HCT116 (cell line): ENCODE data around the gene PGLYRP4.

Experiments used
- CEBPB ChIP-seq: IDR thresholded peaks from 2 replicates; pipeline ENCODE4 v1.6.1; 2012; ENCODE audit warnings: low read depth
- EZH2 ChIP-seq: fragments of 200-600 bp; sonication (generic); IDR thresholded peaks from 2 replicates; pipeline ENCODE4 v1.6.1; 2017; ENCODE audit warnings: antibody characterized with exemption, mixed run types
- JUND ChIP-seq: IDR thresholded peaks from 2 replicates; pipeline ENCODE4 v1.6.1; 2012
- POLR2A ChIP-seq: IDR thresholded peaks from 2 replicates; pipeline ENCODE4 v1.7.0; 2011; ENCODE audit warnings: borderline replicate concordance; ENCODE audit not compliant: insufficient read depth, insufficient read length; ENCODE audit errors: extremely low read depth
- POLR2AphosphoS5 ChIP-seq: IDR thresholded peaks from 2 replicates; pipeline ENCODE4 v1.6.1; 2011; ENCODE audit warnings: mild to moderate bottlenecking, low read depth, low read length, moderate library complexity
- RAD21 ChIP-seq: IDR thresholded peaks from 2 replicates; pipeline ENCODE4 v1.6.1; 2012; ENCODE audit warnings: low read depth, mild to moderate bottlenecking
- SIN3A ChIP-seq: IDR thresholded peaks from 2 replicates; pipeline ENCODE4 v1.6.1; 2012; ENCODE audit warnings: low read depth
- SRF ChIP-seq: IDR thresholded peaks from 2 replicates; pipeline ENCODE4 v1.6.1; 2012; ENCODE audit warnings: low read depth
- YY1 ChIP-seq: IDR thresholded peaks from 2 replicates; pipeline ENCODE4 v1.6.1; 2011; ENCODE audit warnings: low read length, low read depth, moderate library complexity, mild to moderate bottlenecking; ENCODE audit not compliant: insufficient replicate concordance; ENCODE audit errors: extremely low read depth
- ZNF274 ChIP-seq: fragments of 200-500 bp; sonication (Bioruptor generic); IDR thresholded peaks from 2 replicates; pipeline ENCODE4 v1.6.1; 2014; ENCODE audit warnings: mild to moderate bottlenecking, low read depth, low read length, inconsistent platforms
- TF ChIP-seq, protein P1 (sequence below), 3 experiments: fragments of 200-600 bp in 1 of 3; sonication (generic) in 1 of 3; IDR thresholded peaks in 2 of 3; conservative IDR thresholded peaks in 1 of 3; 2 replicates each; pipeline ENCODE4 v1.5.1; 2012 to 2017; ENCODE audit warnings: low read depth in 2 of 3, low read length in 2 of 3, antibody characterized with exemption in 1 of 3, borderline replicate concordance in 1 of 3, control low read depth in 1 of 3, mild to moderate bottlenecking in 1 of 3, mixed read lengths in 1 of 3, mixed run types in 1 of 3, moderate library complexity in 1 of 3; ENCODE audit not compliant: insufficient read depth in 1 of 3
- TF ChIP-seq, protein P2 (sequence below): IDR thresholded peaks from 2 replicates; pipeline ENCODE4 v1.6.1; 2012

- no peak for TF ChIP-seq POLR2AphosphoS5
- no peak for TF ChIP-seq CEBPB
- TF ChIP-seq, protein P1, sequence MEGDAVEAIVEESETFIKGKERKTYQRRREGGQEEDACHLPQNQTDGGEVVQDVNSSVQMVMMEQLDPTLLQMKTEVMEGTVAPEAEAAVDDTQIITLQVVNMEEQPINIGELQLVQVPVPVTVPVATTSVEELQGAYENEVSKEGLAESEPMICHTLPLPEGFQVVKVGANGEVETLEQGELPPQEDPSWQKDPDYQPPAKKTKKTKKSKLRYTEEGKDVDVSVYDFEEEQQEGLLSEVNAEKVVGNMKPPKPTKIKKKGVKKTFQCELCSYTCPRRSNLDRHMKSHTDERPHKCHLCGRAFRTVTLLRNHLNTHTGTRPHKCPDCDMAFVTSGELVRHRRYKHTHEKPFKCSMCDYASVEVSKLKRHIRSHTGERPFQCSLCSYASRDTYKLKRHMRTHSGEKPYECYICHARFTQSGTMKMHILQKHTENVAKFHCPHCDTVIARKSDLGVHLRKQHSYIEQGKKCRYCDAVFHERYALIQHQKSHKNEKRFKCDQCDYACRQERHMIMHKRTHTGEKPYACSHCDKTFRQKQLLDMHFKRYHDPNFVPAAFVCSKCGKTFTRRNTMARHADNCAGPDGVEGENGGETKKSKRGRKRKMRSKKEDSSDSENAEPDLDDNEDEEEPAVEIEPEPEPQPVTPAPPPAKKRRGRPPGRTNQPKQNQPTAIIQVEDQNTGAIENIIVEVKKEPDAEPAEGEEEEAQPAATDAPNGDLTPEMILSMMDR (IDR thresholded peaks at IDR 0.05 in 2 of 3, conservative IDR thresholded peaks at IDR 0.05 in 1 of 3; ENCODE audit: borderline replicate concordance in 1 of 3, insufficient read depth in 1 of 3, low read depth in 2 of 3, low read length in 2 of 3), result no peak
- TF ChIP-seq JUND, result no peak
- no peak for TF ChIP-seq SIN3A
- no peak for TF ChIP-seq EZH2
- TF ChIP-seq, protein P2, sequence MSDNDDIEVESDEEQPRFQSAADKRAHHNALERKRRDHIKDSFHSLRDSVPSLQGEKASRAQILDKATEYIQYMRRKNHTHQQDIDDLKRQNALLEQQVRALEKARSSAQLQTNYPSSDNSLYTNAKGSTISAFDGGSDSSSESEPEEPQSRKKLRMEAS, result no peak
- TF ChIP-seq POLR2A, result no peak
- TF ChIP-seq ZNF274, result no peak
- TF ChIP-seq SRF, result no peak
- TF ChIP-seq YY1, result no peak
- TF ChIP-seq RAD21, result no peak
These were observed 48.6 kb upstream of the PGLYRP4 start for GRCh38 chr1:153397051-153397923.
